GM18520 (cell line): Measurements from ENCODE around the gene BLVRA.
A peak's percentile ranks its signal among the peaks of the same experiment; 100 is the strongest.
"Not testable (repeated sequence)": the region's sequence is repeated elsewhere in the genome, so short reads cannot be mapped to it uniquely, and the experiment has no call there.

Experiments used
- ATAC-seq: cut with Tn5 transposase; IDR thresholded peaks from one replicate; pipeline ENCODE4 v1.9.1; 2021; ENCODE audit not compliant: unreplicated experiment

Gene BLVRA

GRCh38 chr7:43799605-43800004 lies 41.1 kb downstream of the BLVRA start:
- ATAC-seq, result no peak

GRCh38 chr7:43803865-43804264 lies 45.4 kb downstream of the BLVRA start:
- ATAC-seq, result no peak

GRCh38 chr7:43808410-43808809 lies 49.9 kb downstream of the BLVRA start:
- ATAC-seq, result no peak

GRCh38 chr7:43810195-43810941 lies 51.9 kb downstream of the BLVRA start:
- not testable (repeated sequence) for ATAC-seq

GRCh38 chr7:43815373-43815772 lies 56.9 kb downstream of the BLVRA start:
- ATAC-seq, result no peak

GRCh38 chr7:43816046-43816797 lies 57.7 kb downstream of the BLVRA start:
- not testable (repeated sequence) for ATAC-seq

GRCh38 chr7:43823425-43823824 lies 64.9 kb downstream of the BLVRA start:
- ATAC-seq, result not testable (repeated sequence)

GRCh38 chr7:43823941-43824340 lies 65.5 kb downstream of the BLVRA start:
- ATAC-seq, result no peak

- not testable (repeated sequence) for ATAC-seq
Observed at GRCh38 chr7:43824513-43824912, 66.0 kb downstream of the BLVRA start.

- no peak for ATAC-seq
Observed at GRCh38 chr7:43824963-43825362, 66.5 kb downstream of the BLVRA start.

- ATAC-seq, result no peak
Observed at GRCh38 chr7:43825391-43825808, 66.9 kb downstream of the BLVRA start.

- ATAC-seq, result not testable (repeated sequence)
Observed at GRCh38 chr7:43830917-43831316, 72.4 kb downstream of the BLVRA start.

GRCh38 chr7:43834463-43835251 lies 76.2 kb downstream of the BLVRA start:
- ATAC-seq, result peak; percentile 36

GRCh38 chr7:43838201-43838658 lies 79.8 kb downstream of the BLVRA start:
- ATAC-seq, result no peak

GRCh38 chr7:43843296-43843695 lies 84.8 kb downstream of the BLVRA start:
- ATAC-seq, result no peak

- ATAC-seq, result no peak
Observed at GRCh38 chr7:43844257-43844656, 85.8 kb downstream of the BLVRA start.

GRCh38 chr7:43844662-43845061 lies 86.2 kb downstream of the BLVRA start:
- ATAC-seq, result no peak

- no peak for ATAC-seq
Observed at GRCh38 chr7:43847496-43847895, 89.0 kb downstream of the BLVRA start.

- ATAC-seq, result no peak
Observed at GRCh38 chr7:43849047-43849446, 90.6 kb downstream of the BLVRA start.

- no peak for ATAC-seq
Observed at GRCh38 chr7:43850348-43851116, 92.1 kb downstream of the BLVRA start.

- ATAC-seq, result no peak
Observed at GRCh38 chr7:43851805-43852204, 93.3 kb downstream of the BLVRA start.
